ENCODE results near the gene JADE3.

GRCh38 chrX:47063179-47063578 is 151.0 kb downstream of the JADE3 start:
- TF ChIP-seq, protein P1, sequence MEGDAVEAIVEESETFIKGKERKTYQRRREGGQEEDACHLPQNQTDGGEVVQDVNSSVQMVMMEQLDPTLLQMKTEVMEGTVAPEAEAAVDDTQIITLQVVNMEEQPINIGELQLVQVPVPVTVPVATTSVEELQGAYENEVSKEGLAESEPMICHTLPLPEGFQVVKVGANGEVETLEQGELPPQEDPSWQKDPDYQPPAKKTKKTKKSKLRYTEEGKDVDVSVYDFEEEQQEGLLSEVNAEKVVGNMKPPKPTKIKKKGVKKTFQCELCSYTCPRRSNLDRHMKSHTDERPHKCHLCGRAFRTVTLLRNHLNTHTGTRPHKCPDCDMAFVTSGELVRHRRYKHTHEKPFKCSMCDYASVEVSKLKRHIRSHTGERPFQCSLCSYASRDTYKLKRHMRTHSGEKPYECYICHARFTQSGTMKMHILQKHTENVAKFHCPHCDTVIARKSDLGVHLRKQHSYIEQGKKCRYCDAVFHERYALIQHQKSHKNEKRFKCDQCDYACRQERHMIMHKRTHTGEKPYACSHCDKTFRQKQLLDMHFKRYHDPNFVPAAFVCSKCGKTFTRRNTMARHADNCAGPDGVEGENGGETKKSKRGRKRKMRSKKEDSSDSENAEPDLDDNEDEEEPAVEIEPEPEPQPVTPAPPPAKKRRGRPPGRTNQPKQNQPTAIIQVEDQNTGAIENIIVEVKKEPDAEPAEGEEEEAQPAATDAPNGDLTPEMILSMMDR (optimal IDR thresholded peaks at IDR 0.05 in 1 of 3, IDR thresholded peaks at IDR 0.05 in 1 of 3, conservative IDR thresholded peaks at IDR 0.05 in 1 of 3; ENCODE audit: extremely low read depth in 1 of 3, insufficient read depth in 2 of 3, low read length in 3 of 3), result no peak
- TF ChIP-seq EZH2 (IDR thresholded peaks at IDR 0.05; ENCODE audit: low read length), result no peak

Measured in keratinocyte (primary cell).